SJCRH30 (cell line): Measurements from ENCODE around the gene HSD17B10. TPM values are rescaled to one million over a fixed set of nuclear protein-coding genes. Genes with fewer than 3 reads are reported as not detected.

Experiments used
- DNase-seq, 2 experiments: peaks; one replicate each; pipeline ENCODE4 v3.0.0-alpha.2; 2015 to 2020
- H3K27ac ChIP-seq: fragments of 250-450 bp; sonication (Bioruptor Pico); 2 replicates; pipeline ENCODE4 v1.5.1; 2020; ENCODE audit warnings: mild to moderate bottlenecking, moderate library complexity
- H3K27me3 ChIP-seq: fragments of 250-450 bp; sonication (Bioruptor Pico); 2 replicates; pipeline ENCODE4 v1.5.1; 2020; ENCODE audit warnings: mild to moderate bottlenecking, moderate library complexity
- H3K36me3 ChIP-seq: fragments of 250-450 bp; sonication (Bioruptor Pico); 2 replicates; pipeline ENCODE4 v1.5.1; 2020; ENCODE audit warnings: mild to moderate bottlenecking, moderate library complexity
- H3K4me1 ChIP-seq: fragments of 250-450 bp; sonication (Bioruptor Pico); 2 replicates; pipeline ENCODE4 v1.5.1; 2020; ENCODE audit warnings: mild to moderate bottlenecking, moderate library complexity
- H3K4me3 ChIP-seq: fragments of 250-450 bp; sonication (Bioruptor Pico); 2 replicates; pipeline ENCODE4 v1.5.1; 2020; ENCODE audit warnings: mild to moderate bottlenecking, moderate library complexity
- H3K9me3 ChIP-seq: fragments of 250-450 bp; sonication (Bioruptor Pico); replicated peaks from 2 replicates; pipeline ENCODE4 v1.5.1; 2020; ENCODE audit warnings: mild to moderate bottlenecking, moderate library complexity
- total RNA-seq: library from RNA; depleted of rRNA; stranded (reverse); fragments of >200 nt; shearing (Covaris generic); gene quantifications from 2 replicates; pipeline ENCODE4 v1.2.3, GENCODE V29; 2014

HSD17B10 gene
- total RNA-seq, 1 experiment from 2014 or later, result 95.4 TPM

DNA sequence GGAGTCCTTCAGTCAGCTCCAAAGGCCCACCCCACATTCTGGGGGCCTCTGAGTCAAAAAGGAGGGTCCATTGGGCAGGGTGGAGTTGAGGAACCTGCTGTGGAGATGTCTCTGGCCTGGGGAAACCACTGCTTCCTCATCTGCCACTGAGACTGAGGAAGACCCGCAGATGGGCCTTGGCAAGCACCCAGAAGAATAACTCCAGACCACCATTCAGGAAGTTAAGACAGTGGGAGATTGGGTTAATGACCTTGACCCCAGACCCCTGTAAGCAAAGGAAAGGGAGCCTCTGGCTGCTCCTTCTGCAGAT, 8.1 kb upstream of the HSD17B10 start:
- H3K36me3 ChIP-seq, result no peaks in the 10 kb centered on the region
- H3K27ac ChIP-seq, result no peak overlapping the region
- DNase-seq, result no peak
- H3K9me3 ChIP-seq, result no peaks in the 10 kb centered on the region
- no peaks in the 10 kb centered on the region for H3K27me3 ChIP-seq
- no peak overlapping the region for H3K4me3 ChIP-seq
- no peaks in the 10 kb centered on the region for H3K4me1 ChIP-seq

DNA sequence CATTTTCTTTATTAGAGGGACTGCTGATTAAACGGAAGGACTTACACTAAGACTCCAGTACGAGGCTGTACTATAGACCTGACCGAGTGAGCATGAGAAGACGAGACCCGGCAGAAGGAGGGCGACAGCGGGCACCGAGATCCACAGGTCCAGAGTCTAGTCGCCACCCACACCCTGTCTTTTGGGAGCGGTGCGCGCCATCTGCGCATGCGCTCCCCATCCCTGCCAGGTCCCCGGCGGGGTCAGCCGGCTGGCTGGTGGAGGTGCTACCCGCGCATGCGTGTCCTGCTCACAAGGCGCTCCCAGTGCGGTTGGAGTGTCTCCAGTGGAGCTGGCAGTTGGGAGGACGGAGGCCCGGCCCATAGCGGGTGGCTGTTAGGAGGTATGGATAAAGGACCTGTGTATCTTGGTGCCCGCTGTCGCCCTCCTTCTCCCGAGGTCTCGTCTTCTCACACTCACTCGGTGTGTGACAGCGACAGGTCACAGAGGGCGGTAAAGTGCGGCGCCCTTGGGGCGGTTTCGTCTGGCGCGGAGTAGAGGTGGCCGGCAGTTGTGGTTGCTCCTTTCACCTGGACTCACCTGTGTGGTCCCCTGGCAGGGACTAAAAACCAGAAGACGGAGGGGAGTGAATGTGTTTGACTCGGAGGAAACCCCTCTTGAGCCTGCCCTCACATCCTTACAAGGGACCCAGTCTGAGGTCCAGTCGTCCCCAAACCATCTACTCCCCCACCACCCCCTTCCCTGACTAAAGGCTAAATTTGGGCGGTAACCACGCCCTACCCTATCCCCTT, 7.6 kb upstream of the HSD17B10 start:
- H3K9me3 ChIP-seq, result no peaks in the 10 kb centered on the region
- H3K4me1 ChIP-seq, result no peaks in the 10 kb centered on the region
- DNase-seq, result no peak
- no peak overlapping the region for H3K4me3 ChIP-seq
- no peaks in the 10 kb centered on the region for H3K27me3 ChIP-seq
- no peaks in the 10 kb centered on the region for H3K36me3 ChIP-seq
- no peak overlapping the region for H3K27ac ChIP-seq

DNA sequence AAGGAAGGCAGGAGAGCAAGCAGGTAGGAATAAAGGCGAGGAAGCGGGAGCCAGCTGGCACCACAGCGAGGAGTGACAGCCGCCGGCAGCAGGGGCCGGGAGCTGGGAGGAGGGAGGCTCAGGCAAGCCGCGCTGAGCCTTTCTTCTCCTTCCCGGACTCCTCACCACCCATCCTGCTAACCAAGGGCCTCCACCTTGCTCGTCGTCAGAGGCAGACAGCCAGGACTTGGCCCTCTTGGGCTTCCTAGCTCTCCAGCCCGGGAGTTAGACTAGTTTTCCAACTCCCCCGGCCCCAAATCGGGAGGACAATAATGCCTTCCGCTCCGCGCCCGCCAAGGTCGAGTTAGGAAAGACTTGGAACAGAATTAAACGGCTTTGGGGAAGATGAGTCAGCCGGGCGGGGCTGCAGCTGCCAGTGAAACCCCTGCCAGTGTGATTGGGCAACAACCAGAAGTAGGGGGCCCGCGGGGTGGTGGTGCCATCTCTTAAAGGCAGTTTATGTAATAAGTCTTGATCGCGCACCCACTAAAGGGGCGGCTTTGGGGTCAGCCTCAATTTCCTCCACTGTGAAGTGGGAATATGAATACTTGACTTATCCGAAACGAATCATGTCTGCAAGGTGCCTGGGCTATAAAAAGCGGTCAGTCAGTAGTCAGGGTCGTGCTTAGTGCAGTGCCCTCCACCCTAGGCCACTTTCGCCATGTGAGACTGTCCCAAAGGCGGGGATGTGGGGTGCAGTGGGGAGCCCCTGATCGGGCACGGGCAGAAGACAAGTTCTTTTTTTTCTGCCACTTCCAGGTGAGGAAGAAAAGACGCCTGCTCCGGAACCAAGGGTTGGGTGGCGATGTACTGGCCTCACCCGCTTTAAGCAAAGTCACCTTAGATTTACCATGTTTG, 6.7 kb upstream of the HSD17B10 start:
- Histone ChIP-seq H3K36me3 (no peaks in the 10 kb centered on the region), H3K27ac (peak overlapping the region; percentile 51), H3K9me3 (no peaks in the 10 kb centered on the region), H3K4me3 (peak overlapping the region; percentile 54), H3K27me3 (no peaks in the 10 kb centered on the region), H3K4me1 (no peaks in the 10 kb centered on the region)
- DNase-seq, result peak; percentile 27 to 38

DNA sequence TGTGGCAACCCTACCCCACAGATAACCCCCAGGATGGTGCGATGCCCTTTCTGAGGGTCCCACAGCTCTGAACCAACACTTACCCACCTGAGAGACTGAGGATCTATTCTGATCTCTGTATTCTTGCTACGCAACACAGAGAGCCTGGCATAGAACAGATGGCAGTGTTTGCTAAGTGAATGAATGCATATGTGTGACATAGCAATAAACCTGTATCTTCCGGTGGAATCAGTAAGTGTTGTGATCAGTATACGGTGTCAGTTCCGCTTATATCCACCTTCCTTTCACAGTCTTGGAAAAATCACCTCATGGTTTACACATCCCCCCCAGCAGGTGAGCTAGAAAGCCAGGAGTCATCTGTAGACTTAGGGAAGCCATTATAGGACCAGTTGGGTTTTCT, 5.9 kb upstream of the HSD17B10 start:
- no peaks in the 10 kb centered on the region for H3K9me3 ChIP-seq
- no peak overlapping the region; the same call in 1 of the 2 replicates for H3K27ac ChIP-seq
- peak overlapping the region; percentile 54 for H3K4me3 ChIP-seq
- no peak for DNase-seq
- no peaks in the 10 kb centered on the region for H3K4me1 ChIP-seq
- no peaks in the 10 kb centered on the region for H3K27me3 ChIP-seq
- no peaks in the 10 kb centered on the region for H3K36me3 ChIP-seq

DNA sequence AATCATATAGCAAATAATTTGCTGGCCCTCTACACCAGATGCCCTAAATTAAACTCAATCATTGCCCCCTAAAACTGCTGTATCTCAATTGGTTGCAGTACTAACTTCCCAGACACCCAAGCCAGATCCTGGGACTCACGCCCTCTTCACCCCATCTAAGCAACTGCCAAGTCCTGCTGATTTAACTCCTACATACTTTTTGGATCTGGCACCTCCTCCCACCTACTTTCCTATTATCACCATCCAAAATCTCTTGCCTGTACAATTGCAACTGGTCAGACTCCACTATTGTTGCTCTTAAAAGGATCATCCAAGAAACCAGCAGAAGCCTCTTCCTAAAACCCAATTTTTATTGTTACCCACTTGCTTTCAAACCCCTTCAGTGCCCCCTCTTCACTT, 4.7 kb upstream of the HSD17B10 start:
- H3K36me3 ChIP-seq, result no peaks in the 10 kb centered on the region
- no peaks in the 10 kb centered on the region for H3K27me3 ChIP-seq
- H3K4me3 ChIP-seq, result no peak overlapping the region
- H3K4me1 ChIP-seq, result no peaks in the 10 kb centered on the region
- H3K9me3 ChIP-seq, result no peaks in the 10 kb centered on the region
- no peak for DNase-seq
- H3K27ac ChIP-seq, result no peak overlapping the region

DNA sequence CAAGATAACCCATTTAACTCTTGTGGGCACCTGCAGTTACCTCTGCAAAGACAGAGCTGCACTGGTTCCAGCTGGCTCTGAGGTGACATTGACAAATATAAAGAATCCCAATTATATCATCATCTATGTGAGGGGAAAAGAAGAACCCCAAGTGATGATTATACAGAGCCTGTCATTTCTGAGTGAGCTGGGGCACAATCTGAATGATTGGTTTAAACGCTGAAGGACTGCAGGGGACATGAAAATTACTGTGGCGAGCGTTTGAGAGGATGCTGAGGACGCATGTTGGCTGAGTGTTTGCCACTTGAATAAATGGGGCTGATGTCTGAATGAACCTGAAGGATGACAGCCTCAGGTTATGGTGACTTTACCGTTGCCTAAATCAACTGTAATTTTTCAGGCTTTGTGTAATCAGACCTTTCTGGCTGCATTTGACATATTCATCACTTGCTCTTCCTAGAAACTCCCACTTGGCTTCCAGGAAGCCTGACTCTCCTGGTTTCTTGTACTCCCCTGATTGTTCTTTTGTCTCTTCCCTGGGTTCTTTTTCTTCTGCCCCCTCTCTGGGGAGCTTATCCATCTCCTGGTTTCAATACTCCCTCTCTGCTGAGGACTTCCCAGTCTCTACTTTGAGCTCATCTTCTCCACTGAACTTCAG, 4.1 kb upstream of the HSD17B10 start:
- H3K4me1 ChIP-seq, result no peaks in the 10 kb centered on the region
- H3K27ac ChIP-seq, result no peak overlapping the region
- H3K27me3 ChIP-seq, result no peaks in the 10 kb centered on the region
- no peak for DNase-seq
- H3K36me3 ChIP-seq, result no peaks in the 10 kb centered on the region
- no peaks in the 10 kb centered on the region for H3K9me3 ChIP-seq
- no peak overlapping the region for H3K4me3 ChIP-seq

DNA sequence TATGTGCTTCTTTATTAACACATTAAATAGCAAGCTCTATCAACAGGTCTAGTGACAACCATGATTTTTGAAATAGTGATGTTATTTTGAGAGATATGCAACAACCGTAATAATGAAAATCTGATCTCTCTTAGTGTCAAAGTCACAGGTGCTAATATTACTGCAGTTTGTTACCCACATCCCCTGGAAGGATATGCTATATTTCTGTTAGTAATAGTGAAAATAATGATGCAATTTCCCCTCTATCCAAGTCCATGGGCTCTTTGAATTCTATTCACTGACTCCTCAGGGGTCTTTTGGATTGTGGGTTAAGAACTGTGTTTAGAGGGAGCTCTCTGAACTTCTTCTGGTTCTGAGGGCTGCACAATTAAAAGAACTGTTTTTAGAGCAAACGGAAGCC, 3.0 kb upstream of the HSD17B10 start:
- Histone ChIP-seq H3K27me3 (no peaks in the 10 kb centered on the region), H3K9me3 (no peaks in the 10 kb centered on the region), H3K36me3 (no peaks in the 10 kb centered on the region), H3K4me3 (no peak overlapping the region), H3K27ac (no peak overlapping the region), H3K4me1 (no peaks in the 10 kb centered on the region)
- no peak for DNase-seq

DNA sequence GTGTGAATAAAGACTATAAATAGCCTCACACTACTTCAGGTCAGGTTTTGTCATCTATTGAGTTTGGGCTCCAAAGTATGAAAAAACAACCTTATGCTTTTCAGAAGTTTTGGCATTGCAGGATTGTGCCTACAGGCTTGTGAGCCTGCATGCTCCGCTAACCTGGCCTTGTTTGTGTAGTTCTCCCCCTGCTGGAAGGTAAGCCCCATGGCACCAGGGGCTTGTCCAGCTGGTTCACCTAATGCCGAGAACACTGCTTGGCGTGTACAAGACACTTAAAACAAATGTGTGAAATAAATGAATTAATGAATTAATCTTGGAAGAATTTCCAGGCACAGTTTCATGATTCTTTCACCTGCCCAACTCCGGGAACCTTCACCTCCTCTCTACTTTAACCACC, 1.8 kb upstream of the HSD17B10 start:
- Histone ChIP-seq H3K27me3 (no peaks in the 10 kb centered on the region), H3K27ac (no peak overlapping the region), H3K36me3 (no peaks in the 10 kb centered on the region), H3K4me3 (no peak overlapping the region), H3K4me1 (no peaks in the 10 kb centered on the region), H3K9me3 (no peaks in the 10 kb centered on the region)
- DNase-seq, result peak; percentile 45 to 63

DNA sequence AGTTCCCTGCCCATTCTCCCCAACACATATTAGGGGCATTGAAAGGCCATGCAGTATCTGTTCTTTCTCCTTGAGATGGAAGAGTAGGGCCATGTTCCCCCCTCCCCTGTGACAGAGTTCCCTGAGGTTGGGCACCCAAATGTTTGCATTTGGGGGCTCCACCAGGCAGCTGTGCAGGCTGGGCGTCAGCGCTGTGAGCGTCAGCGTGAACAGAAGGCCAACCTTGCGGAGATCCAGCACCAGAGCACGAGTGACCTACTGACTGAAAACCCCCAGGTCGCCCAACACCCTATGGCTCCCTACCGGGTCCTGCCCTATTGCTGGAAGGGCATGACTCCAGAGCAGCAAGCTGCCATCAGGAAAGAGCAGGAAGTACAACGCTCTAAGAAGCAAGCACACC, 3.9 kb downstream of the HSD17B10 start:
- Histone ChIP-seq H3K36me3 (no peaks in the 10 kb centered on the region), H3K4me1 (no peaks in the 10 kb centered on the region), H3K9me3 (no peaks in the 10 kb centered on the region), H3K4me3 (no peak overlapping the region), H3K27me3 (no peaks in the 10 kb centered on the region), H3K27ac (no peak overlapping the region)
- DNase-seq, result no peak

DNA sequence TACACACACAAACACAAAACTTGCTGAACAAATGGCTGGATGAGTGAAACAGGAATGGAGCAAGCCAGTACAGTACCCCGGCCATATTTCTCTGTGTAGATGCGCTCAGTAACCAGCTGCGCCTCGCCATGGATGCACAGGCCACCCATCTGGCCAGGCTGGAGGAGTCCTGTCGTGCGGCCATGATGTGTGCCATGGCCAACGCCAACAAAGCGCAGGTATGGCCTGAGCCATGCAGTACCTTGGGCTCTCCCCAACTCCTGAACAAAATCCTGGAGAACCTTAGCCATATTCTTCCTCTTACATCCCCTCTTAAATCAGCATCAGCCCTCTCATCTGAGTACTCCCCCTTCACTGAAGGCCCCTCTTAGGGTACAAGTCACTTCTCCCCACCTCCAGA, 4.4 kb downstream of the HSD17B10 start:
- DNase-seq, result no peak
- H3K9me3 ChIP-seq, result no peaks in the 10 kb centered on the region
- no peaks in the 10 kb centered on the region for H3K27me3 ChIP-seq
- no peak overlapping the region for H3K27ac ChIP-seq
- no peak overlapping the region for H3K4me3 ChIP-seq
- no peaks in the 10 kb centered on the region for H3K4me1 ChIP-seq
- no peaks in the 10 kb centered on the region for H3K36me3 ChIP-seq

DNA sequence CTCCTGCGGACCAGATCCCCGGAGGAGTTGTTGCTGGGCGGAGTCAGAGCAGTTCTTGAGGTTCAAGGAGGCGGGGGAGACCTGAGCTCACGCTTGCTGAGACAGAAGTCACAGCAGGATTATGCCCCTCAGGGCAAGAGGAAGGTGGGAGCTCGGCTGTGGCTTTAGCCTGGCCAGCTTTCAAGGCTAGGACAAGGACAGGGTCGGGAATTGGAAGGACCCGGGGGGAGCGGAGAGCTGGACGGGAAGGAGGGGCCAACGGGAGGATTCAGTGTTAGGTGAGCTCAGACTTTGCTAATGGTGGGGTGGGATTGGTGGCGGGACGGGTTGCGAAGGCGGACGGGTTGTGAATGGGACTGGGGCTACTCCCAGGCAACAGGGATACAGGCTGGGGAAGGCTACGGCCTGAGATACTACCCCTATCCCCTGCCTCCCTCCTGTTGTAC, 11.3 kb downstream of the HSD17B10 start, which contains the start of gene RIBC1:
Gene RIBC1 (plus strand): TSS at position 13 of the 446 bp plus-strand sequence. CDS start 3,404 bp downstream, outside the sequence.
- H3K4me3 ChIP-seq, result peak within 1 kb of the TSS; percentile 89
- no peak for DNase-seq
- no peaks in the 10 kb centered on the region for H3K4me1 ChIP-seq
- peak within 1 kb of the TSS; percentile 98 for H3K27ac ChIP-seq
- H3K27me3 ChIP-seq, result no peaks in the 10 kb centered on the region
- no peaks in the 10 kb centered on the region for H3K9me3 ChIP-seq
- no peaks in the 10 kb centered on the region for H3K36me3 ChIP-seq

DNA sequence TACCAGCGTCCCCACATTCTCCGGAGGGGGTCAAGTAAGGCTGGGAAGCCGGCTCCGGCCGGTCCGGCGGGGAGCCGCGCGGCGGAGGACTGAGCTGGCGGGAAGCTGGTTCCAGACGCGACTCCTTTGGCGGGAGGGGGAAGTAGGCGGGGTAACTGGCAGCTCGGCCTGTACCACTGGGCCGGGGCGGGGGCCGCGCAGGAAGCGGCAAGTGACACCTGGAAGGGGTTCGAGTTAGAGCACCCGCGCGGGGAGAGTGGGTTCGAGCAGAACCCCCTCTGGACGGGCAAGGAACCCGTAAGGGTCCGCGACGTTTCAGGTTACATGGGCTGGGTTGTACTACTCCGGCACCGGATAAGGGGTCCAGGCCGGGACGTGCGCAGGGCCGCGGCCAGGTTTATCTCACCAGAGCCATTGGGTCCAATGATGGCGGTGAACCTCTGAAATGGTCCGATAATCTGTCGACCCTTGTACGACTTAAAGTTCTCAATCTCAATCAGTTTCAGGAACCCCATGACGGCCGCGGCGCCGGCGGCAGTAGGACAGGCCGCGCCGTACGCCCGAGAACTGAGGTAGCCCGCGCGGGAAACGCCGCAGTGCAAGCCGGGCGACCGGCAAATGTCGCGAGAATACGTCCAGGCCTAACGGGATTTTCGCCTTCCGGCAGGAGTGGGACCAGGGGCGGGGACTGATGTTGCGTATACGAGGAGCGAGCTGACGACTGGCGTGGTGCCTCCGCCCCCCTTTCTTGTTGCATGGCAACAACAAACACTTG, 11.9 kb downstream of the HSD17B10 start, which contains the start of gene SMC1A:
Gene SMC1A (minus strand): TSS at position 569 of the 775 bp plus-strand sequence. CDS start 54 bp downstream, at position 515.
- H3K4me3 ChIP-seq, result peak within 1 kb of the TSS; percentile 89
- no peaks in the 10 kb centered on the region for H3K4me1 ChIP-seq
- peak; percentile 93 to 95 for DNase-seq
- no peaks in the 10 kb centered on the region for H3K36me3 ChIP-seq
- no peaks in the 10 kb centered on the region for H3K9me3 ChIP-seq
- H3K27ac ChIP-seq, result peak within 1 kb of the TSS; percentile 98
- no peaks in the 10 kb centered on the region for H3K27me3 ChIP-seq

DNA sequence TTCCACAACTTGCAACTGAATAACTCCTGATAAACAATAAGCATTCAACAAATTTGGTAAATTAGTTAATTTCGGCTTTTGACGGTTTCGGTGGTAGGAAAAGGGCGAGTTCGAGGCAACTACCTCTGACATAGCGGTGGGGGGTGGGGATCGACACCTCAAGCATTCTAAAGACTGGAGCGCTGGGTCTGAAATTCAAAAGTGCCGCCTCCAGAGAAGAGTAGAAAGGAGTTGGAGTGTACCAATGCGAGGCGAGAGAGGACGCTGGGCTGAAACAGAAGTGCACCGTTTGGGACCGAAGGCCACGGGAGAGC, 12.4 kb downstream of the HSD17B10 start:
- Histone ChIP-seq H3K4me1 (no peaks in the 10 kb centered on the region), H3K27ac (peak overlapping the region; percentile 98), H3K4me3 (peak overlapping the region; percentile 89), H3K27me3 (no peaks in the 10 kb centered on the region), H3K9me3 (no peaks in the 10 kb centered on the region), H3K36me3 (no peaks in the 10 kb centered on the region)
- no peak for DNase-seq

DNA sequence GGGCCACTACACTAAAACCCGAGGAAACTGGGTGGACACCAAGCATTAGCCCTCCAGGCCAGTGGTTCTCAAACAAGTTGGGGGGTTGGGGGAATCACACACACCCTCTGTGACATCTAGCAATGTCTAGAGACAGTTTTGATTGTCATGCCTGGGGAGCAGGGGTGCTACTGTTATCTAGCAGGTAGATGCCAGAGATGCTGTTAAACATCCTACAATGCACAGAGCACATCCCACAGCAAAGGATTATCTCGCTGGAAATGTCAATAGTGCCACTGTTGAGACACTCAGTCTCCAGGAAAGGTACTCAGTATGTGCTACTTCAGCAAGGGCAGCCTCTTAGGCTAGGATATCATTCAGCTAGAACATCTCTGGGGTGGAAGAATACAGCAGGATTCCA, 13.0 kb downstream of the HSD17B10 start:
- Histone ChIP-seq H3K27ac (no peak overlapping the region), H3K36me3 (no peaks in the 10 kb centered on the region), H3K4me3 (peak overlapping the region; percentile 89), H3K27me3 (no peaks in the 10 kb centered on the region), H3K4me1 (no peaks in the 10 kb centered on the region), H3K9me3 (no peaks in the 10 kb centered on the region)
- no peak for DNase-seq
